ENCODE results near the gene NEB. TPM values are rescaled to one million over a fixed set of nuclear protein-coding genes. Genes with fewer than 3 reads are reported as not detected.
"Not testable (repeated sequence)": the region's sequence is repeated elsewhere in the genome, so short reads cannot be mapped to it uniquely, and the experiment has no call there.

NEB gene
- total RNA-seq, 2 donors from 2014 or later = 61.1 to 136 TPM

DNA sequence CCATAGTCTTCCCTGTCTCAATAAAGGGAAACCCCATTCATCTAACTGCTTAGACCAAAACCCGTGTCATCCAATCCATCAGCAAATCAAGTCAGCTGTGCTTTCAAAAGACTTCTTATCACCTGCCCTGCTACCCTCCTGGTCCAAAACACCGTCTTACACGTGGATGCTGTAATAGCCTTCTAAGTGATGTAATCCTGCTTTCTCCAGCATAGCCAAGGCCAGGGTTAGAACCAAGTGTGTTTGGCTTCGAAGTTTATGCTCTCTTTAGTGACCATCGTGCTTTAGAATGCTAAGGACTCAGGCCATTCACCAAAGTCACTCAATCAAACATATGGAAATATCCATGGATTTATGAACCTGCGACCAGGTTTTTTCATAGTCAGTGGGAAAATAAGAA is 25.5 kb downstream of the NEB start:
- TF ChIP-seq, protein P1, sequence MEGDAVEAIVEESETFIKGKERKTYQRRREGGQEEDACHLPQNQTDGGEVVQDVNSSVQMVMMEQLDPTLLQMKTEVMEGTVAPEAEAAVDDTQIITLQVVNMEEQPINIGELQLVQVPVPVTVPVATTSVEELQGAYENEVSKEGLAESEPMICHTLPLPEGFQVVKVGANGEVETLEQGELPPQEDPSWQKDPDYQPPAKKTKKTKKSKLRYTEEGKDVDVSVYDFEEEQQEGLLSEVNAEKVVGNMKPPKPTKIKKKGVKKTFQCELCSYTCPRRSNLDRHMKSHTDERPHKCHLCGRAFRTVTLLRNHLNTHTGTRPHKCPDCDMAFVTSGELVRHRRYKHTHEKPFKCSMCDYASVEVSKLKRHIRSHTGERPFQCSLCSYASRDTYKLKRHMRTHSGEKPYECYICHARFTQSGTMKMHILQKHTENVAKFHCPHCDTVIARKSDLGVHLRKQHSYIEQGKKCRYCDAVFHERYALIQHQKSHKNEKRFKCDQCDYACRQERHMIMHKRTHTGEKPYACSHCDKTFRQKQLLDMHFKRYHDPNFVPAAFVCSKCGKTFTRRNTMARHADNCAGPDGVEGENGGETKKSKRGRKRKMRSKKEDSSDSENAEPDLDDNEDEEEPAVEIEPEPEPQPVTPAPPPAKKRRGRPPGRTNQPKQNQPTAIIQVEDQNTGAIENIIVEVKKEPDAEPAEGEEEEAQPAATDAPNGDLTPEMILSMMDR (IDR thresholded peaks at IDR 0.05) = no peak
- Histone ChIP-seq H3K27me3 (no peaks in the 10 kb centered on the region), H3K4me1 (no peaks in the 10 kb centered on the region), H3K9me3 (no peaks in the 10 kb centered on the region), H3K36me3 (peaks cover 9% of the 10 kb centered on the region), H3K4me3 (no peak overlapping the region), H3K27ac (no peak overlapping the region)
- no peak for DNase-seq (ENCODE audit: low spot score)

DNA sequence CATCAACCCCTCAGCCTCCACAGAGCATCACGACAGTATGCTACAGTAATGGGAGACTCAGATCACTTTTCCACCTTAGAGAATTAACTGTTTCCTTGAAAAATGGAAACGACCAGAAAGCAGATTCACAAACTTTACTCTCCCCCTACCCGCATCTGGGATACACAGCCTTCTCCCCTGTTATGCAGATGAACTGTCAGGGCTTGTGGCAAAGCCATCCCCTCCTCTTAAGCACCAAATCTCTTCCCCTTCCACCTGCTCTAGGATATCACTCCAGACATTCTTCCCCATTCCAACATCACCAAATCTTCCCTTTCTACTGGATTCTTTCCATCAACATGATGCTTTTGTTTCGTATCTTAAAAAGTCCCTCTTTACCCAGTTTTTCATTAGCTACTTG is 26.4 kb downstream of the NEB start:
- no peak overlapping the region for H3K27ac ChIP-seq
- H3K36me3 ChIP-seq = peaks cover 9% of the 10 kb centered on the region
- no peaks in the 10 kb centered on the region for H3K4me1 ChIP-seq
- no peak overlapping the region for H3K4me3 ChIP-seq
- TF ChIP-seq, protein P1 (IDR thresholded peaks at IDR 0.05) = no peak
- no peaks in the 10 kb centered on the region for H3K9me3 ChIP-seq
- no peaks in the 10 kb centered on the region for H3K27me3 ChIP-seq
- DNase-seq (ENCODE audit: low spot score) = no peak

DNA sequence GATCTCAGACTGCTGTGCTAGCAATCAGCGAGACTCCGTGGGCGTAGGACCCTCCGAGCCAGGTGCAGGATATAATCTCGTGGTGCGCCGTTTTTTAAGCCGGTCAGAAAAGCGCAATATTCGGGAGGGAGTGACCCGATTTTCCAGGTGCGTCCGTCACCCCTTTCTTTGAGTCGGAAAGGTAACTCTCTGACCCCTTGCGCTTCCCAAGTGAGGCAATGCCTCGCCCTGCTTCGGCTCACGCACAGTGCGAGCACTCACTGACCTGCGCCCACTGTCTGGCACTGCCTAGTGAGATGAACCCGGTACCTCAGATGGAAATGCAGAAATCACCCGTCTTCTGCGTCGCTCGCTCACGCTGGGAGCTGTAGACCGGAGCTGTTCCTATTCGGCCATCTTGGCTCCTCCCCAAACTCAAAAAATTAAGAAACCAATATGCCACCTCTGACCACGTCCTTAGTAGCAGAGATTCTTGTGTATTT is 29.8 kb downstream of the NEB start:
- H3K36me3 ChIP-seq; DNase-seq (ENCODE audit: low spot score): not testable (repeated sequence)

DNA sequence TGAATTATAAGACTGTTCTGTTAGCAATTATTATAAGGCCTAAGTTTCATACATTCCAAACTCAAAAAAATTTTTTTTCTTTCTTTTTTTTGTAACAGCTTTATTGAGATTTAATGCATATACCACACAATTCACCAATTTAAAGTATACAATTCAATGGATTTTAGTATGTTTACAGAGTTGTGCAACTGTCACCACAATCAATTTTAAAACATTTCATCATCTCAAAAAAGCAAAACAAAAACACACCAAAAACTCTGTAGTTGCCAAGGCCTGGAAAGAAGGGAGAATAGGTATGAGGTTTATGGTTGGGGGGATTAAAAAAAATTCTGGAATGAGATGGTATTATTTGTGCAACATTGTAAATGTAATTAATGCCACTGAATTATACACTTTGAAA is 36.1 kb downstream of the NEB start:
- not testable (repeated sequence) for H3K27me3 ChIP-seq; H3K4me3 ChIP-seq; H3K9me3 ChIP-seq; DNase-seq (ENCODE audit: low spot score); H3K4me1 ChIP-seq; H3K27ac ChIP-seq
- peaks cover 13% of the 10 kb centered on the region for H3K36me3 ChIP-seq

More for the DNA sequence above, 29.8 kb downstream of the NEB start:
- H3K27me3 ChIP-seq, H3K4me1 ChIP-seq, H3K4me3 ChIP-seq, H3K9me3 ChIP-seq, H3K27ac ChIP-seq: not testable (repeated sequence)

DNA sequence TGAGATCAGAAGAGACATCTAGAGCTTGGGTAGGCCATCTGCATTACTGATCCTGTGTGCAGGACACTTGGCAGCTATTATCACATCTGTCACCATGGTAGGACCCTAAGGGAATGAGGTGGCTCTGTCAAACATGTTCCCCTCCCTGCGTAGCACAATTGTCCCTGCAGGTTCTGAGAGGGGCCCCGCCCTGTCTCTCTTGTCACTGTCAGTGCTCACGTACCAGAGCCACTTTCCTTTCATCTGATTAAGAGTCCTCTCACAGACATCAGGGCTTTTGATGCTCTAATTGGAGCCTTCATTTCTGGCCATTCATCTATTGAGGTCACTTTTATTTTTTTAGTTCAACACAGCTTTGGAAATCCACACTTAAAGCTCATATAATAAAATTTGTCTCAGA is 38.5 kb downstream of the NEB start:
- no peak for DNase-seq (ENCODE audit: low spot score)
- no peak overlapping the region for H3K4me3 ChIP-seq
- peaks cover 18% of the 10 kb centered on the region for H3K36me3 ChIP-seq
- no peaks in the 10 kb centered on the region for H3K9me3 ChIP-seq
- no peaks in the 10 kb centered on the region for H3K4me1 ChIP-seq
- no peak overlapping the region for H3K27ac ChIP-seq
- TF ChIP-seq, protein P1 (IDR thresholded peaks at IDR 0.05) = no peak
- no peaks in the 10 kb centered on the region for H3K27me3 ChIP-seq

DNA sequence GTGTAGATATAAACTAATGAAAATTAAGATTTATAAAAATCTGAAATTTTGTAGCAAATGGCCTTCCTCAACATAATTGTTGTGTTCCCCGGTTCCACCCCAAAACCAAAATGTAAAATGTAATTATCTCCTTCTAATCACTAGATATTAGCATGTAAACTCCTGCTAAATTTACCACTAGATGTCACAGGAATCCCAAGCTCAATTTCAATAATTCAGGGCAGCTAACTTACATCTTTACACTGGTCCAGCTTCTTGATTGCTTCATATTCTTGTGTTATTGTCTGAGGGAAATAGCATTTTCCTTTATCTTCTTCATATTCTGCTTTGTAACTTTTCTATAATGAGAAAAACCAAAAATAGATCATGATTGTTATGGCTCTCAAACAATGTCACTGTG is 42.6 kb downstream of the NEB start:
- Histone ChIP-seq H3K4me3 (no peak overlapping the region), H3K36me3 (peaks cover 23% of the 10 kb centered on the region), H3K27ac (no peak overlapping the region), H3K9me3 (no peaks in the 10 kb centered on the region), H3K4me1 (no peaks in the 10 kb centered on the region), H3K27me3 (no peaks in the 10 kb centered on the region)
- TF ChIP-seq, protein P1 (IDR thresholded peaks at IDR 0.05) = no peak
- no peak for DNase-seq (ENCODE audit: low spot score)

DNA sequence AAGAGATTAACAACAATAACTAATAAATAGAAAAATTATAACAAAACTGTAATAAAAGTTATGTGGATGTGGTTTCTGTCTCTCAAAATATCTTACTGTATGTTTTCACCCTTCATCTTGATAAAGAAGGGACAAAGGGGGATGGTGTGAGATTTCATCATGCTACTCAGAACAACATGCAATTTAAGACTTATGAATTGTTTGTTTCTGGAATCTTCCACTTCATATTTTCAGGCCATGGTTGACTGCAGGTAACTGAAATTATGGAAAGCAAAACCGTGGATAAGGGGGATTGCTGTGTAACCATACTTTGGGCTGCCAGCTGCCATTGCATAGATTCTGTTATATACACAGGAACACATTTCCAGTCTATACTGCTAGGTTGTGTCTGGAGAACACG is 45.6 kb downstream of the NEB start:
- Histone ChIP-seq H3K4me1 (no peaks in the 10 kb centered on the region), H3K27ac (no peak overlapping the region), H3K9me3 (no peaks in the 10 kb centered on the region), H3K27me3 (no peaks in the 10 kb centered on the region), H3K4me3 (no peak overlapping the region), H3K36me3 (peaks cover 10% of the 10 kb centered on the region)
- no peak for DNase-seq (ENCODE audit: low spot score)
- TF ChIP-seq, protein P1 (IDR thresholded peaks at IDR 0.05) = no peak

Measured in right atrium auricular region (tissue), 2 donors.